GM19452 (cell line): ENCODE results near the gene CDK5RAP3.
A peak's percentile ranks its signal among the peaks of the same experiment; 100 is the strongest.
"Not testable (repeated sequence)": the region's sequence is repeated elsewhere in the genome, so short reads cannot be mapped to it uniquely, and the experiment has no call there.

Source experiments
- ATAC-seq: cut with Tn5 transposase; IDR thresholded peaks from one replicate; pipeline ENCODE4 v1.9.1; 2021; ENCODE audit not compliant: unreplicated experiment

The CDK5RAP3 gene, protein sequence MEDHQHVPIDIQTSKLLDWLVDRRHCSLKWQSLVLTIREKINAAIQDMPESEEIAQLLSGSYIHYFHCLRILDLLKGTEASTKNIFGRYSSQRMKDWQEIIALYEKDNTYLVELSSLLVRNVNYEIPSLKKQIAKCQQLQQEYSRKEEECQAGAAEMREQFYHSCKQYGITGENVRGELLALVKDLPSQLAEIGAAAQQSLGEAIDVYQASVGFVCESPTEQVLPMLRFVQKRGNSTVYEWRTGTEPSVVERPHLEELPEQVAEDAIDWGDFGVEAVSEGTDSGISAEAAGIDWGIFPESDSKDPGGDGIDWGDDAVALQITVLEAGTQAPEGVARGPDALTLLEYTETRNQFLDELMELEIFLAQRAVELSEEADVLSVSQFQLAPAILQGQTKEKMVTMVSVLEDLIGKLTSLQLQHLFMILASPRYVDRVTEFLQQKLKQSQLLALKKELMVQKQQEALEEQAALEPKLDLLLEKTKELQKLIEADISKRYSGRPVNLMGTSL

DNA sequence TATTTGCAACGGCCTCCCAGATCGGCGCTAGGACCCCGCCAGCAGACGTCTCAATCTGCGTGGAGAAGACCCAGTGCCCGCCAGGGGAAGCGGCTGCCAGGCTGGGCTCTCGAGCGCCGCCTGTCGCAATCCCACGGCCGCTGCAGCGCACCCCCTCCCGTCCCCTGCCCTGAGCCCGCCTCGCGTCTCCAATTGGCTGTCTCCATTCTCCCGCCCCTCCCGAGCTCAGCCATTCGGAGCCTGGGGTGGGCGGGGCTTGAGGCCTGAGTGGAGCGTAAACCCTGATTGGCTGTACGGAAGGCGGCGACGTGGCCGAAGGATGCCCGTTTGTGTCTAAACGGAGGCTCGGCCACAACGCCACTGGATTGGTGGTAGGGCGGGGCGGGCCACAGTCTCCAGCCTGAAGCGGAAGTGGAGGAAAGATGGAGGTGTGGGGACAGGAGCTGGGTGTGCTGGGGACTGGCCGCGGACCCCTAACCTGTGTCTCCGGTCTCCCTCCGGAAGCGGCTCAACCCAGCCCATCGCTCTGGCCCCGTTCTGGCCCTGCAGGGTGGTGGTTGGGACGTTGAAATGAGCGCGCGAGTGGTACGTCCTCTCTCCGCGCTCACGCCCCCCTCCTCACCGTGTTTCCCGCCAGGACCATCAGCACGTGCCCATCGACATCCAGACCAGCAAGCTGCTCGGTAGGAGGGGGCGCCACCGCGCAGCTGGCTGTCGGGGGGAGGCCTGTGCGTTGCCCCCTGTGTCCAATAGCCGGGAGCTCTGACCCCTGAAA lies at the start of gene CDK5RAP3:
Gene CDK5RAP3 (plus strand): TSS at position 389 of the 775 bp plus-strand sequence. CDS start 34 bp downstream, at position 423.
- peak; percentile 99 for ATAC-seq

DNA sequence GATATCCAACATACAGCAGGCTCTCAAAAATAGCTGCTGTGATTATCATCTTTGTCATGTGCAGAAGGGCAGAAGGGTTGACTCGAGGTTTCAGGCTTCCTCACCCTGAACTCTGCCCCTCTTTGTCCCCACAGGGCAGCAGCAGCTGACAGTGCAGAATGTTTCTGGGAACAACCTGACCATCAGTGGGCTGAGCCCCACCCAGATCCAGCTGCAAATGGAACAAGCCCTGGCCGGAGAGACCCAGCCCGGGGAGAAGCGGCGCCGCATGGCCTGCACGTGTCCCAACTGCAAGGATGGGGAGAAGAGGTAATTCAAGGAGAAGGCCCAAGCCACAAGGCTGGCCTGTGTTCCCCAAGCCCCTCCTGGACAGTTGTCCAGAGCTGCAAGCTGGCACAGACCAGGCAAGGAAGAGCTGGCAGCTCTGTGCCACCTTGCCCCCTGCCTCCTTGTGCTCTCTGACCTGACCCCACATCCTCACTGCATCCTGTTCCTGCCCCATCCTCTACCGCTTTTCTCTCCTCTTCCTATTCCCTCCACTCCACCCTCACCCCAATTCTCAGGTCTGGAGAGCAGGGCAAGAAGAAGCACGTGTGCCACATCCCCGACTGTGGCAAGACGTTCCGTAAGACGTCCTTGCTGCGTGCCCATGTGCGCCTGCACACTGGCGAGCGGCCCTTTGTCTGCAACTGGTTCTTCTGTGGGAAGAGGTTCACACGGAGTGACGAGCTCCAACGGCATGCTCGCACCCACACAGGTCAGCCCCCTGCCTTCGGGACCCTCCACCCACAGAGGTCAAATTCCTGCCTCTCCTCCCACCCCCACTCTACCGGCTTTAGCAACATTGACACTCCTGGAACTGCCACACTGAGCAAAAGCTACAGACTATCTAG lies 45.9 kb upstream of the CDK5RAP3 start:
- ATAC-seq: no peak

GRCh38 chr17:47925678-47925988 lies 45.3 kb upstream of the CDK5RAP3 start:
- no peak for ATAC-seq

GRCh38 chr17:47927821-47928400 lies 43.0 kb upstream of the CDK5RAP3 start:
- no peak for ATAC-seq

DNA sequence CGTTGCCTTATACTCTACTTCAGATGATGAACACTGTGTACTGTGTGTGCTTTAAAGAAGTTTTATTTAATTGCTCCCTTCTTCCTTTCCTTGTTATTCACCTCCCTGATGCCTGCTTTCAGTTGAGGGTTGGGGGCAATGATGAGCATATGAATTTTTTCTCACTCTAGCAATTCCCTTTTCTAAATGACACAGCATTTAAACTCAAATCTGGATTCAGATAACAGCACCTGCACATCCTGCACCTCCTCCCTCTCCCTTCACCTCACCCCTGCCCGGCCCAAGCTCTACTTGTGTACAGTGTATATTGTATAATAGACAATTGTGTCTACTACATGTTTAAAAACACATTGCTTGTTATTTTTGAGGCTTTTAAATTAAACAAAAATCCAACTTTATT lies 42.5 kb upstream of the CDK5RAP3 start:
- no peak for ATAC-seq

DNA sequence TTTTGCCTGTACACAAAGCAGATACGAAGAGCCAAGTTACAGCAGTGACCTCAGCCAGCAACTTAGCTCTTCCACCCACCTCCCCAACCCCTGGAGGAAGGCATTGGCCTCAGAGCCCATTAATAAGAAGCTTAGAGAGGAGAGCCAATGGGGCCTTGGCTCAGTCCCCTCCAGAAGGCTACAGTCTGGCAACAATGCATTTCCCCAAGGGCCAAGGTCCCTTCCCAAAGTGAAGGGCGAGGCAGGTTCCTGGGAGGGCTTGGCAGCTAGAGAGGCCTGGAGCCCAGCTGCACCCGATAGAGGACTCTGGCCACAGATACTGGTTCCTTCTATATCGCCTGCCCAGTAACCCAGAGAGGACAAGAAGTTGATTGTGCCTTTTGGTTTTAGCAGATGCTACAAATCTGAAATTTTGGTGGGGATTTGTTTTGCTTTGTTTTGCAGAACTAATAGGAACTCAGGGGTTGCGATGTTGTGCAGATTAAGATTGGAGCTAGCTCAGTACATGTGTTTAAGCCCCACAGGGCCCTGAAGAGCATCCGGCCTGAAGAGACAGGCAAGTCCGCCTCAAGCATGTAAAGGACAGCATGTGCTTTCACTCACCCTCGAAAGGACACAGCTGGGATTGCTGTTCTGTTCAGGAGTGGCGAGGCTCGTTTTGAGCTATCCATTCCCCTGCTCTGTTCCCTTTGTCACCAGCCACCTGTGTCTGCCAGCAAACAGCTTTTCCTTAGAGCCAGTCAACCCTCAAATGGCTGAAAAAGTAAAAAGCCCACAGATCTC lies 41.5 kb upstream of the CDK5RAP3 start:
- no peak for ATAC-seq

- ATAC-seq: no peak
Measured at GRCh38 chr17:47931848-47932247, 39.1 kb upstream of the CDK5RAP3 start.

GRCh38 chr17:47934856-47935255 lies 36.1 kb upstream of the CDK5RAP3 start:
- no peak for ATAC-seq

GRCh38 chr17:47935468-47935867 lies 35.4 kb upstream of the CDK5RAP3 start:
- ATAC-seq: not testable (repeated sequence)

GRCh38 chr17:47935961-47936360 lies 35.0 kb upstream of the CDK5RAP3 start:
- no peak for ATAC-seq

- ATAC-seq: no peak
Measured at GRCh38 chr17:47937941-47938340, 33.0 kb upstream of the CDK5RAP3 start.

DNA sequence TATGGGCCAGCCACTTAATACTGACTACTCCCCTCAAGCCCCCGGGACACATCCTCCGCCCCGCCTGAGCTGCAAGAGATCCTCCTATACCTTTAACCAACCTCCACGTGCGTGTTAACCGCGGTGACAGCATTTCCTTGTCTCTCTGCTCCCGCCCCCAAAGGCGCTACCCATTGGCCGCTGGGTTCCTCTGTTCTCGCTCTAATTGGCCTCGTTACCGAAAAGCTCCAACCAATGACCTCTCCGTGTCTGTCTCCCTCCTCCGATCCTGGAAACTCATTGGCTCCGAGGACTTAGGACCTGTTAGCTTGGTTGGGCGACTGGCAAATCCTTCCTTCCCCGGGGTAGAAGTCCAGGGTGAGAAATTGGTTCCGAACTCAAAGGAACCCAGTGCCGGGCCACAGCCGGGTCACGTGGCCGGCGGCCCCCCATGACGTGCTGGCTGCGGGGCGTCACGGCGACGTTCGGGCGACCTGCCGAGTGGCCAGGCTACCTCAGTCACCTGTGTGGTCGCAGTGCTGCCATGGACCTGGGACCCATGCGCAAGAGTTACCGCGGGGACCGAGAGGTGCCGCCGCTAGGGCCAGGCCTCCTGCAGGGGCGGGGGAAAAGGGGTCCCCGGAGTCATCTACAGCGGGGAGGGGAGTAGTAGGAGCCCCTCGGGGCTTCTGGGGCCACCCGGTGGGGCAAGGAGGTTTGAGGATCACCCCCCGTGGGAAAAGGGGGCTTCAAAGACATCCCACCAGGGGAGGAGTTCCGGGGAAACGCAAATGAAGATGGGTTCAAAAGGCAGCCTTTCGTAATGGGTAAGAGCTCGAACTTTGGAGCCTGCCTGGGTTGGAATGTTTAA lies 29.4 kb upstream of the CDK5RAP3 start, which contains the start of gene PNPO:
Gene PNPO (plus strand): TSS at position 326 of the 850 bp plus-strand sequence. CDS start 105 bp downstream, at position 431.
- ATAC-seq: peak; percentile 92

DNA sequence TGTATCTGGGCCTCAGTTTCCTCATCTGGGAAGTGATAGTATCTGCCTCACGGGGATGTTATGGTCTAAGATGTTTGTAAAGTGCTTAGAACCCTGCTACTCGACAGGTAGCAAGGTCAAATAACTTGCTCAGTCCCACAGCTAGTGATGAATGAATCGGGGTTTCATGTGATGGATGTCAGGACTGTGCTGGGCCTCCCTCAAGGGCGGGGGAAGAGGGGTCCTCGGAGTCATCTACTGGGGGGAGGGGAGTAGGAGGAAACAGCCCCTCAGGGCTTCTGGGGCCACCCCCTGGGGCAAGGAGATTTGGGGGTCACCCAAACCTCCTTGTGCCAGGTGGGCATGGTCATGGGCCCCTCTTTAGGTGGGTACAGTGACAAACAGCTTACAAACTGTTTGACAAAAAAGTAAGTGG lies 28.8 kb upstream of the CDK5RAP3 start:
- ATAC-seq: no peak

- ATAC-seq: no peak
Measured at GRCh38 chr17:47942568-47942967, 28.3 kb upstream of the CDK5RAP3 start.

DNA sequence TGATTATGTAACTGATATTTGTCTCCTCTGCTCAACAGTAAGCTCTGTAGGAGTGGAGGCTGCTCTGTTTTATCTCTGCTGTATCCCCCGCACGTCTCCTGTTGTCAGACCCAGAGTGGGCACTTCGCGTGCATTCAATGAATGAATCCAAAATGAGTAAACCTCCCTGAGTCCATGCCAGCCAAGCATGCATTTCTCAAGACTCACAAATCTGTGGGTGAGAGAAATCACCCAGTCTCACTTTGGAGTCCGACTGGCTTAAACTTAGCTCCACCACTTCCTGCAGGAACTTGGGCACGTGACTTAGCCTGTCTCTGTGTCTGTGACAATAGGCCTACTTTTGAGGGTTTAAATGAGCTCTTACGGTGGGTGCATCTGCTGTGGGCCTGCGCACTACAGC lies 25.8 kb upstream of the CDK5RAP3 start:
- no peak for ATAC-seq

DNA sequence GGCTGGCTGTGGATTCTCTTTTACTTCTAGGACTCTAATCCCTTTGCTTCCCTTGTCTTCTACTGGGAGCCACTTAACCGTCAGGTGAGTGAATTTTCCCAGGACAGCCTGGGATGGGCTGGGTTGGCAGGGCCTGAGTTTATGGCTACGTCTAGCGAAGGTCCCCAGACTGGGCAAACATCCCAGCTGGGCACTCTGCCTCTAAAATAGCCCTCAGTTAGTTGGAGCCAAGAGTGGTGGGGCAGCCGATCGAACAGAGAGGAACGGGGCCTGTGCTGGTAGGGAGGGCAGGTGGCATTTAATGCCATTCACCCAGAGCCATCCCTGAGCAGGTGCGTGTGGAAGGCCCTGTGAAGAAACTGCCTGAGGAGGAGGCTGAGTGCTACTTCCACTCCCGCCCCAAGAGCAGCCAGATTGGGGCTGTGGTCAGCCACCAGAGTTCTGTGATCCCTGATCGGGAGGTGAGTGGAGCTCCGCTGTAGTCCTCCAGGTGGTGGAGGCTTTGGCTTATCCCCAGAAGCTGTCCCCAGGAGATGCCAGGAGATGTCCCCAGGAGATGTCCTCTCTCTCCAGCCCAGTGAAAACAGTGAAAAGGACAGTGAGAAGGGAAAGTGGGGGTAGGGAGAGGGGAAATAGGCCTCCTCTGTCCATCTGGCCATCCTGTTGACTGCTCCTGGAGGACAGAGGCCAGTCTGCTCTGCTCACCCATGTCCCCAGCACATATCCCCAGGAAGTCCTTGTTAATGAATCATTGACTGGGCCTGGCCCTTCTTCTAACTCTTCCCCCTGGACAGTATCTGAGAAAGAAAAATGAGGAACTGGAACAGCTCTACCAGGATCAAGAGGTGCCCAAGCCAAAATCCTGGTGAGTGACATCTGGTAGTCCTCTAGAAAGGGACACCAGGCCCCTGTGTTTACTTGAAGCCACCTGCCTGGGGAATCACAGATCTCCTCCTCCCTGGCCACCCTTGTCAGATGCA lies 25.1 kb upstream of the CDK5RAP3 start:
- no peak for ATAC-seq

GRCh38 chr17:47946516-47946915 lies 24.4 kb upstream of the CDK5RAP3 start:
- no peak for ATAC-seq

- ATAC-seq: peak; percentile 55
Measured at GRCh38 chr17:47946929-47947397, 23.9 kb upstream of the CDK5RAP3 start.
